NCI-H2171 (cell line): Measurements from ENCODE around the gene ZBTB7C.
A peak's percentile ranks its signal among the peaks of the same experiment; 100 is the strongest.

ENCODE experiments used
- DNase-seq: peaks from one replicate; lab custom pipeline; 2025; lab: John Stamatoyannopoulos, UW

The ZBTB7C gene

GRCh38 chr18:48138660-48139430 lies 270.3 kb downstream of the ZBTB7C start:
- DNase-seq, result no peak

- no peak for DNase-seq
Measured at GRCh38 chr18:48138210-48138609, 271.0 kb downstream of the ZBTB7C start.

GRCh38 chr18:48137374-48138081 lies 271.7 kb downstream of the ZBTB7C start:
- no peak for DNase-seq

GRCh38 chr18:48136827-48137373 lies 272.3 kb downstream of the ZBTB7C start:
- DNase-seq, result no peak

GRCh38 chr18:48136051-48136826 lies 272.9 kb downstream of the ZBTB7C start:
- no peak for DNase-seq

GRCh38 chr18:48135436-48135966 lies 273.7 kb downstream of the ZBTB7C start:
- no peak for DNase-seq

GRCh38 chr18:48134609-48135008 lies 274.6 kb downstream of the ZBTB7C start:
- no peak for DNase-seq

GRCh38 chr18:48133671-48134251 lies 275.4 kb downstream of the ZBTB7C start:
- peak; percentile 55 for DNase-seq

GRCh38 chr18:48132797-48133655 lies 276.2 kb downstream of the ZBTB7C start:
- DNase-seq, result no peak

GRCh38 chr18:48131042-48131441 lies 278.1 kb downstream of the ZBTB7C start:
- no peak for DNase-seq

- no peak for DNase-seq
Measured at GRCh38 chr18:48129621-48130082, 279.5 kb downstream of the ZBTB7C start.

GRCh38 chr18:48127606-48128005 lies 281.6 kb downstream of the ZBTB7C start:
- no peak for DNase-seq

- no peak for DNase-seq
Measured at GRCh38 chr18:48126240-48126639, 282.9 kb downstream of the ZBTB7C start.

GRCh38 chr18:48125724-48126123 lies 283.5 kb downstream of the ZBTB7C start:
- DNase-seq, result no peak

- no peak for DNase-seq
Measured at GRCh38 chr18:48124857-48125626, 284.1 kb downstream of the ZBTB7C start.

- no peak for DNase-seq
Measured at GRCh38 chr18:48123941-48124340, 285.2 kb downstream of the ZBTB7C start.

- no peak for DNase-seq
Measured at GRCh38 chr18:48123324-48123723, 285.9 kb downstream of the ZBTB7C start.

GRCh38 chr18:48122816-48123215 lies 286.4 kb downstream of the ZBTB7C start:
- DNase-seq, result no peak

GRCh38 chr18:48122376-48122775 lies 286.8 kb downstream of the ZBTB7C start:
- DNase-seq, result no peak

GRCh38 chr18:48121752-48122151 lies 287.4 kb downstream of the ZBTB7C start:
- DNase-seq, result no peak
